ENCODE measurements around the gene DNM2. TPM values are rescaled to one million over a fixed set of nuclear protein-coding genes. Genes with fewer than 3 reads are reported as not detected.

The DNM2 gene
- total and polyA plus RNA-seq, 9 of the 15 experiments (the other 6 are each of a cell fraction or from before 2014, with no cell fraction given) = 2.2 to 161 (median 72.6) TPM

GRCh38 chr19:10736916-10737551, 19.2 kb downstream of the DNM2 start (continued):
- no peak for TF ChIP-seq ZBTB2 (IDR thresholded peaks at IDR 0.05)
- TF ChIP-seq TAF15 (IDR thresholded peaks at IDR 0.05; ENCODE audit: low read depth, low read length) = no peak
- TF ChIP-seq ATF3 (IDR thresholded peaks at IDR 0.05) = peak; percentile 83
- no peak for TF ChIP-seq ATF3 (CRISPR knock-in tag; conservative IDR thresholded peaks at IDR 0.05)
- no peak for TF ChIP-seq BMI1 (IDR thresholded peaks at IDR 0.05; ENCODE audit: low read length)
- peak; percentile 36 for TF ChIP-seq BRD9 (IDR thresholded peaks at IDR 0.05; ENCODE audit: low read depth, partially characterized antibody)
- no peak for TF ChIP-seq ZSCAN29 (IDR thresholded peaks at IDR 0.05)
- TF ChIP-seq KLF10 (CRISPR knock-in tag; IDR thresholded peaks at IDR 0.05) = no peak
- TF ChIP-seq HNRNPH1 (optimal IDR thresholded peaks at IDR 0.05; ENCODE audit: low read depth, low read length) = no peak
- TF ChIP-seq ARNT (IDR thresholded peaks at IDR 0.05) = 0 out of 4 replicates have a peak, but pooled peaks of 1 of the 2 experiments have one; percentile 41
- no peak for TF ChIP-seq HDGF (IDR thresholded peaks at IDR 0.05)
- no peak for TF ChIP-seq GABPB2 (CRISPR knock-in tag; conservative IDR thresholded peaks at IDR 0.05)
- TF ChIP-seq COPS2 (conservative IDR thresholded peaks at IDR 0.05) = no peak
- no peak for TF ChIP-seq SIX5 (IDR thresholded peaks at IDR 0.05; ENCODE audit: borderline replicate concordance in 1 of 2, insufficient read depth in 1 of 2, low read depth in 1 of 2, low read length in 2 of 2)
- TF ChIP-seq NFRKB (IDR thresholded peaks at IDR 0.05; ENCODE audit: low read depth) = no peak
- TF ChIP-seq DMBX1 (CRISPR knock-in tag; IDR thresholded peaks at IDR 0.05; ENCODE audit: borderline replicate concordance) = no peak
- no peak for TF ChIP-seq E2F5 (CRISPR knock-in tag; IDR thresholded peaks at IDR 0.05)
- no peak for TF ChIP-seq ARID2 (IDR thresholded peaks at IDR 0.05)
- no peak for TF ChIP-seq ZNF449 (CRISPR knock-in tag; IDR thresholded peaks at IDR 0.05)
- TF ChIP-seq TRIM24 (IDR thresholded peaks at IDR 0.05) = no peak; a peak in 1 of 4 replicates
- TF ChIP-seq KLF6 (CRISPR knock-in tag; IDR thresholded peaks at IDR 0.05; ENCODE audit: borderline replicate concordance) = no peak
- TF ChIP-seq CREB5 (CRISPR knock-in tag; IDR thresholded peaks at IDR 0.05) = no peak
- no peak for TF ChIP-seq IFI16 (CRISPR knock-in tag; IDR thresholded peaks at IDR 0.05)
- no peak for TF ChIP-seq ZNF24 (IDR thresholded peaks at IDR 0.05)
- TF ChIP-seq HNRNPK (IDR thresholded peaks at IDR 0.05; ENCODE audit: low read depth, low read length, poor library complexity, severe bottlenecking) = no peak
- TF ChIP-seq MEIS2 (IDR thresholded peaks at IDR 0.05; ENCODE audit: partially characterized antibody) = peak; percentile 95
